Measurements from ENCODE around the gene LRRFIP1.

LRRFIP1 gene

GRCh38 chr2:237618449-237618848, 8.9 kb upstream of the LRRFIP1 start:
- DNase-seq (ENCODE audit: low read depth), result no peak

- DNase-seq (ENCODE audit: low read depth), result no peak
Measured at GRCh38 chr2:237623428-237624403, 3.7 kb upstream of the LRRFIP1 start.

GRCh38 chr2:237624565-237624964, 2.8 kb upstream of the LRRFIP1 start:
- DNase-seq (ENCODE audit: low read depth), result no peak

- DNase-seq (ENCODE audit: low read depth), result no peak
Measured at GRCh38 chr2:237625216-237625705, 2.1 kb upstream of the LRRFIP1 start.

DNA sequence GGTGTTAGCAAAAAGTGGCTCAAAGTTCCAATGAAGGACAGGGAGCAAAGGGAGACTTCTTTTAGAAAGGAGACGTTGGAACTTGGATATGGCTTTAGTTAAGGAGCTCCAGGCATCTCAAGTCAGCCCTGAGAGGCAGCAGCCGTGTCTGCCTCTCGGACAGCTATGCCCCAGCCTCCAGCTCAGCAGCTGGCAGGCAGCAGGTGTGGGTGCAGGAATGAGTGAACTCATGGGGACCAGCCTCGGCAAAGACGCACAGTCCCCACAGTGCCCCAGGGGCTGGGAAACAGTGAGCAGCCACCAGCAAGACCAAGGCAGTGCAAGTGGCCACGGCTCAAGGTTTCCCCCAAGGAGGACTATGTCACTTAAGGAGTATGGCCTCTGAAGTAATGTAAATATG, 1.6 kb upstream of the LRRFIP1 start:
- no peak for DNase-seq (ENCODE audit: low read depth)

GRCh38 chr2:237626813-237627440, 460 bp upstream of the LRRFIP1 start:
- no peak for DNase-seq (ENCODE audit: low read depth)

GRCh38 chr2:237628247-237629187, 1.1 kb downstream of the LRRFIP1 start:
- no peak for DNase-seq (ENCODE audit: low read depth)

DNA sequence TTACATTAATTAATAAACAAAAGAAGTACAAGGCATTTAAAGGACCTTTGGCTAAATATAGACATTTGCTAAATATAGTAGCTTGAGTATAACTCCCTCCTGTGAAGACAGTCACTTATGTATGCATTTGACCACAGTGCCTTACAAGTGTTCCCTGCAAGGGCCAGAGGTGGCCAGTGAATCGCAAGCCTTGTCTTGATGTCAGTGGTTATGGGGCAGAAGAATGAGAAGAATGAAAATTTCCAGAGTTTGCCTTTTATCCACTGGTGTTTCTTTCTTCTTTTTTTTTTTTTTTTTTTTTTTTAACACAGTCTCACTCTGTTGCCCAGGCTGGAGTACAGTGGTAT, 1.8 kb downstream of the LRRFIP1 start:
- DNase-seq (ENCODE audit: low read depth), result no peak

DNA sequence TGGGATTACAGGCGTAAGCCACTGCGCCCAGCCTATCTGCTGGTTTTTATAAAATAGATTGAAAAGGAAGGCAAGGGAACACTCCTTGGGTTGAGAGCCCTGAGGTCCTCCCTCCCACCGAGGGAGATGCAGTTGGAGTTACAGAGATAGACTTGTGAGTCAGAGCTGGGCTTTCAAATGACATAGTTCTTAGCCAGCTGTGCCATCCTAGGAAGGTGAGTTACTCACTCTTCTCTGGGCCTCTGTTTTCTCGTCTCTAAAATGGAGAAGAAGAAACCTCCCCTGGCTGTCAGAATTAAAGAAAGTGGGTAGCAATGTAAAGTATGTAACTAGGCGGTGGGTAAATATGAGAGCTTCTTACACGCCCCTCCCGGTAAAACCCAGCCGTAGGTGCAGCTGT, 2.4 kb downstream of the LRRFIP1 start:
- no peak for DNase-seq (ENCODE audit: low read depth)

DNA sequence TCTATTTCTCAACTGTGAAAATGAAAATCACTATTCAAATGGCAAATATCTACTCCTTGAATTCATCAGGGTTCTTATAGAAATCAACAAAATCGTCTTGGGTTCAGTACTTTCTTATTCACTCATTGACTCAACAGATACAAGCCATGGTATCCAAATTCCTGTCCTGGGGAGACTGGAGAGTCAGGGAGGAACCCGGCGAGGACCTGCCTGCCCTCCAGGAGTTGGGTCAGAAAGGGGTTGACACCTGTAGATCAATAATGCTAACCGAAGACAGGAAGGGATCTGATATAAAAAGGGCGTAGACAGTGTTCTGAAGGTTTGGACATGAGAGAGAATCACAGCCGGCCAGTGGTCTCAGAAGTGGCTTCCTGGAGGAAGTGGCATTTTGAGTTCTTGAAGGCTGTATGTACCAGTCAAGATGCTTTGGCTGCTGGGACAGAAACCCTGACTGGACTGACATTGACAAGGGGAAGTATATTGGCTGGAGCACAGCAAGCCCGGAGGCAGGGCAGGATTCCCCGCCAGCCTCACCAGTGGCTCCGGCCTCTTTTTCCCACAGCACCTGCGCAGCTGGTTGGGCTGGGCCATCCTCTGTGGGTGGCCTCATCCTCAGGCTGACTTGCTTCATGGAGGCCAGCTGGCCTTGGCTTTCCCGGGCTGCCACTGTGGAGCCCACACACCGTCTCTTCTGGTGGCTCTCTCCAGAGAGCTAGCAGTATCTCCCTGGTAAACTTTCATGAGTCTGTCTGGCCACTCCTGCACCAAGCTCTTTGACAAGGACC, 3.0 kb downstream of the LRRFIP1 start:
- no peak for DNase-seq (ENCODE audit: low read depth)

DNA sequence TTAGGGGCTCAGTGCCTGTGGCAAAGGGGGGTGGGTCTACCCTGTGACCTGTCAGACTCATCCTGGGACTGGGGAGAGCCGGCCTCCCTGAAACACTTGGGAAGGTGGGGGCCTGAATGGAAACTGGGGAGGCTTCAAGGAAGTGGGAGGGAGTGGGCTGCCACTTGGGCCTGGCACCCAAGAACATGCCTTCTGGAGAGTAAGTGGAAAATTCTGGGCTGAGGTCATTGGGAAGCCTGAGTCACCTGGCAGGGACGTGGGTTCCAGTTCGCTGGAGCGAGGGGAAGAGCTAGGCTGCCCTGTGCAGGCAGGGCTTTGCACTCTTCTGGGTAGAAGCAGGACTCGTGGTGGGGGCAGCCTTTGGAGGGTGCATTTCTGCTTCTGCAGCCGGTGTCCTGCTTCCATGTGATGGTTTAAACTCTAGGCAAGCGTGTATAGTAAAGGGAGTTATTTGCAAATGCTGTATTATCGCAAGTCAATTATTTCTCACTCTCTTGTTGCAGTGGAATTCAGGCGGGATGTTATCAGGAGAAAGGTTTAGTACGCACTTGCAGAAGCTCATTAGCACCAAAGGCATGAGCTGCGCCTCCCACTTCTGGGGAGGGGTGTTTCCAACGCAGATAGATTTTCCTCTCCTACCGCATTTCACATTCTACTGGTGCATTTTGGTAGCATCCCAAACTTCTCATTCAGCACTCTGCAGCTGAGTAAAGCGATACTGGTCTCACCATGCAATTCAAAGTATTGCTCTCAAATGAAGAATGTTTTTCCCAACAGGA, 3.8 kb downstream of the LRRFIP1 start:
- DNase-seq (ENCODE audit: low read depth), result no peak

GRCh38 chr2:237631801-237632585, 4.6 kb downstream of the LRRFIP1 start:
- no peak for DNase-seq (ENCODE audit: low read depth)

- DNase-seq (ENCODE audit: low read depth), result no peak
Measured at GRCh38 chr2:237633061-237633561, 5.7 kb downstream of the LRRFIP1 start.

- DNase-seq (ENCODE audit: low read depth), result no peak
Measured at GRCh38 chr2:237636578-237636977, 9.2 kb downstream of the LRRFIP1 start.

GRCh38 chr2:237637429-237638135, 10.2 kb downstream of the LRRFIP1 start:
- no peak for DNase-seq (ENCODE audit: low read depth)

DNA sequence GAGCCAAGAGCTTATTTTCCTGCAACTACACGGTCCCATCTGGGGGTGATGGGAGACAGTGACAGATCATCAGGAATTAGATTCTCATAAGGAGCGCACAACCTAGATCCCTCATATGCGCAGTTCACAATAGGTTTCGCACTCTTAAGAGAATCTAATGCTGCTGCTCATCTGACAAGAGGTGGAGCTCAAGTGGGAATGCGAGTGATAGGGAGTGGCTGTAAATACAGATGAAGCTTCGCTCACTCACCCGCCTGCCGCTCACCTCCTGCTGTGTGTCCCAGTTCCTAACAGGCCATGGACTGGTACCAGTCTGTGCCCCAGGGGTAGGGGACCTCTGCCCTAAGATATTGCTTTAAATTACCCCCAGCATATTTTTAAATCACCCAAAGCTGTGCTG, 10.8 kb downstream of the LRRFIP1 start:
- no peak for DNase-seq (ENCODE audit: low read depth)

- DNase-seq (ENCODE audit: low read depth), result no peak
Measured at GRCh38 chr2:237639052-237639835, 11.9 kb downstream of the LRRFIP1 start.

GRCh38 chr2:237639836-237640220, 12.4 kb downstream of the LRRFIP1 start:
- DNase-seq (ENCODE audit: low read depth), result no peak

Data from activated T-helper 1 cell treated with Interleukin-2 at 50 U/mL for 16 hours (primary cell).